ENCODE data around the gene CYB5B. TPM values are rescaled to one million over a fixed set of nuclear protein-coding genes. Genes with fewer than 3 reads are reported as not detected.

The CYB5B gene
- total RNA-seq, 1 experiment from 2014 or later, result 355 TPM

DNA sequence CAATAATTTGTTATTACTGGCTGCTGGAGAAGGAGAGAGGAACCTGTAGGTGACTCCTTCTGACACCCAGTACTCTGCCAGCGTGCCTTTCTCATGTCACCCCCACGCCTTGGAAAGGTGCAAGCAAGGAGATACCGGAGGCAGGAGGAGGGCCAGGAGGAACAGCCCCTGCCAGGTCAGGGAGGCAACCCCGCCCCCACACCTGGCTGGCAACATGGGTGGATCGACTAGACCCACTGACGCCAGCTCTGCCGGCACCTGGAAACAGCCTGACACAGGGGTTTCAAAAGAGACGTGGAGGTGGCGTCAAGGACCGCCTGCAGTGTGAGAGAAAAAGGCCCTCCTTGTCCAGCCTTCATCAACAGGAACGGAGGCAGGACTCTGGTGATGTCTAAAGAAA is 62.3 kb downstream of the CYB5B start:
- Mint-ChIP-seq H3K36me3 (ENCODE audit: insufficient read depth, unreplicated experiment) (peaks cover 10% of the 10 kb centered on the region), H3K9me3 (ENCODE audit: unreplicated experiment) (no peaks in the 10 kb centered on the region), H3K4me1 (ENCODE audit: low read depth, unreplicated experiment) (peaks cover 6% of the 10 kb centered on the region), H3K27me3 (ENCODE audit: insufficient read depth, unreplicated experiment) (no peaks in the 10 kb centered on the region), H3K4me3 (ENCODE audit: unreplicated experiment) (no peak overlapping the region), H3K27ac (ENCODE audit: unreplicated experiment) (no peak overlapping the region)
- TF ChIP-seq, protein P1, sequence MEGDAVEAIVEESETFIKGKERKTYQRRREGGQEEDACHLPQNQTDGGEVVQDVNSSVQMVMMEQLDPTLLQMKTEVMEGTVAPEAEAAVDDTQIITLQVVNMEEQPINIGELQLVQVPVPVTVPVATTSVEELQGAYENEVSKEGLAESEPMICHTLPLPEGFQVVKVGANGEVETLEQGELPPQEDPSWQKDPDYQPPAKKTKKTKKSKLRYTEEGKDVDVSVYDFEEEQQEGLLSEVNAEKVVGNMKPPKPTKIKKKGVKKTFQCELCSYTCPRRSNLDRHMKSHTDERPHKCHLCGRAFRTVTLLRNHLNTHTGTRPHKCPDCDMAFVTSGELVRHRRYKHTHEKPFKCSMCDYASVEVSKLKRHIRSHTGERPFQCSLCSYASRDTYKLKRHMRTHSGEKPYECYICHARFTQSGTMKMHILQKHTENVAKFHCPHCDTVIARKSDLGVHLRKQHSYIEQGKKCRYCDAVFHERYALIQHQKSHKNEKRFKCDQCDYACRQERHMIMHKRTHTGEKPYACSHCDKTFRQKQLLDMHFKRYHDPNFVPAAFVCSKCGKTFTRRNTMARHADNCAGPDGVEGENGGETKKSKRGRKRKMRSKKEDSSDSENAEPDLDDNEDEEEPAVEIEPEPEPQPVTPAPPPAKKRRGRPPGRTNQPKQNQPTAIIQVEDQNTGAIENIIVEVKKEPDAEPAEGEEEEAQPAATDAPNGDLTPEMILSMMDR (IDR thresholded peaks at IDR 0.05; ENCODE audit: insufficient read depth in 1 of 2, low read depth in 1 of 2, low read length in 1 of 2, severe bottlenecking in 1 of 2, unreplicated experiment in 1 of 2), result no peak
- Histone ChIP-seq H3K4me3 (ENCODE audit: low read depth, low read length) (no peak overlapping the region), H3K9me3 (no peaks in the 10 kb centered on the region), H3K4me1 (no peaks in the 10 kb centered on the region), H3K27me3 (replicated peaks; ENCODE audit: control insufficient read depth, insufficient read depth, low read length) (no peaks in the 10 kb centered on the region), H3K36me3 (ENCODE audit: control insufficient read depth, insufficient read depth, low read length) (no peaks in the 10 kb centered on the region)
- no TSS peak for BruUV-seq (replicated peaks)
- DNase-seq, result no peak
- POLR2A ChIA-PET, result no interaction called here
- intact Hi-C loops (cut with micrococcal nuclease; ENCODE audit: unreplicated experiment), result no loop called here
- CTCF ChIA-PET, result no interaction called here

DNA sequence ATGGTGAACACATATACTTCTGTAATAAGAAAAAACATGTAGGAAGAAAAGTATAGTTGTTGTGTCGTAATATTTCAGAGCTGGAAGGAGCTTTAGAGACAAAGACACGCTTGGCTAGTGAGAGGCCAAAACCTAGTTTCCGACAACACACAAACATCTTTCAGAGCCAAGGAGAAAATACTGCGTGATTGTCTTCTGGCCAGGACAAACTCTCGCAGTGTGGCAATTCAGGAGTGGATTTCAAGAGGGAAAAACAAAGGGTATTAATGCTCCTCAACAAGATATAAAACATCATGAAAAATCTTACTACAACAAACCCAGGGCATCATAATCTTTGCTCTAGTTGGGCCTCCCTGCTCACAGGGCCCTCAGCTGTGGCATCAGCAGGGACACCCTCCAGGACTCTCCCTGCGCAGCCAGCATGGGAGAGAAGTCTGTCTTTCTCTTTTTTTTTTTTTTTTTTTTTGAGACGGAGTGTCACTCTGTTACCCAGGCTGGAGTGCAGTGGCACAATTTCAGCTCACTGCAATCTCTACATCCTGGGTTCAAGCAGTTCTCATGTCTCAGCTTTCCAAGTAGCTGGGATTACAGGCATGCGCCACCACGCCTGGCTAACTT is 66.4 kb downstream of the CYB5B start:
- ChIA-PET CTCF (no interaction called here), POLR2A (no interaction called here)
- DNase-seq, result no peak
- H3K4me1 Mint-ChIP-seq (ENCODE audit: low read depth, unreplicated experiment), result no peaks in the 10 kb centered on the region
- TF ChIP-seq, protein P1 (IDR thresholded peaks at IDR 0.05; ENCODE audit: insufficient read depth in 1 of 2, low read depth in 1 of 2, low read length in 1 of 2, severe bottlenecking in 1 of 2, unreplicated experiment in 1 of 2), result no peak
- no peak overlapping the region for H3K4me3 Mint-ChIP-seq (ENCODE audit: unreplicated experiment)
- H3K27ac Mint-ChIP-seq (ENCODE audit: unreplicated experiment), result no peak overlapping the region
- intact Hi-C loops (cut with micrococcal nuclease; ENCODE audit: unreplicated experiment), result no loop called here
- Histone ChIP-seq H3K36me3 (ENCODE audit: control insufficient read depth, insufficient read depth, low read length) (no peaks in the 10 kb centered on the region), H3K9me3 (no peaks in the 10 kb centered on the region; the same call in 1 of the 2 replicates), H3K27me3 (replicated peaks; ENCODE audit: control insufficient read depth, insufficient read depth, low read length) (no peaks in the 10 kb centered on the region), H3K4me3 (ENCODE audit: low read depth, low read length) (no peak overlapping the region), H3K4me1 (no peaks in the 10 kb centered on the region)
- no peaks in the 10 kb centered on the region for H3K27me3 Mint-ChIP-seq (ENCODE audit: insufficient read depth, unreplicated experiment)
- no peaks in the 10 kb centered on the region for H3K9me3 Mint-ChIP-seq (ENCODE audit: unreplicated experiment)
- H3K36me3 Mint-ChIP-seq (ENCODE audit: insufficient read depth, unreplicated experiment), result no peaks in the 10 kb centered on the region
- no TSS peak for BruUV-seq (replicated peaks)

DNA sequence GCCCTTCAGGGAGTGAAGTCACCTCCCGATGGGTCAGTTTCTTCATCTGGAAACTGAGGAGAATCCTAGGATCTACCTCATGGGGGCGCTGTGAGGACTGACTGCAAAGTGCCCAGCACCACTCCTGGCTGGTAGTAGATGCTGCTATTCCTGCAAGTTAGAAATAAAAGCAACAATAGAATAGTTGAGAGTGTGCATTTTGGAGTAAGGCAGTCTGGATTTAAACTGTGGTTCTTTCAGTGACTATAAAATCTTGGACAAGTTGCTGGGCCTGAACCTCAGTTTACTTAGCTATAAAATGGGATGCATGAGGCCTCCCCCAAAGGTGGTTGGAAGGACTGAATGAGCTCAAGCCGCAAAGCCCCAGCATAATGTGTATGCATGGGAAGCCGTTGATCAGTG is 70.6 kb downstream of the CYB5B start:
- Histone ChIP-seq H3K27me3 (replicated peaks; ENCODE audit: control insufficient read depth, insufficient read depth, low read length) (no peaks in the 10 kb centered on the region), H3K4me1 (peaks cover 2% of the 10 kb centered on the region; the same call in 1 of the 2 replicates), H3K9me3 (no peaks in the 10 kb centered on the region; the same call in 1 of the 2 replicates), H3K36me3 (ENCODE audit: control insufficient read depth, insufficient read depth, low read length) (no peaks in the 10 kb centered on the region), H3K4me3 (ENCODE audit: low read depth, low read length) (no peak overlapping the region)
- no TSS peak for BruUV-seq (replicated peaks)
- Mint-ChIP-seq H3K27me3 (ENCODE audit: insufficient read depth, unreplicated experiment) (no peaks in the 10 kb centered on the region), H3K27ac (ENCODE audit: unreplicated experiment) (peak overlapping the region; percentile 76), H3K9me3 (ENCODE audit: unreplicated experiment) (no peaks in the 10 kb centered on the region), H3K4me1 (ENCODE audit: low read depth, unreplicated experiment) (peaks cover 21% of the 10 kb centered on the region), H3K36me3 (ENCODE audit: insufficient read depth, unreplicated experiment) (no peaks in the 10 kb centered on the region), H3K4me3 (ENCODE audit: unreplicated experiment) (no peak overlapping the region)
- intact Hi-C loops (cut with micrococcal nuclease; ENCODE audit: unreplicated experiment), result no loop called here
- CTCF ChIA-PET, result interaction anchor here (1.0 kb wide), 1 partner anchor 10 kb away, joined by 3 read pairs; no protein-coding TSS in a partner anchor
- POLR2A ChIA-PET, result no interaction called here
- TF ChIP-seq, protein P1 (IDR thresholded peaks at IDR 0.05; ENCODE audit: insufficient read depth in 1 of 2, low read depth in 1 of 2, low read length in 1 of 2, severe bottlenecking in 1 of 2, unreplicated experiment in 1 of 2), result peak; percentile 19 to 22
- DNase-seq, result peak; percentile 31 to 36
